Peyer's patch (tissue), 4 donors: Measurements from ENCODE around the gene ALDH1L1. TPM values are rescaled to one million over a fixed set of nuclear protein-coding genes. Genes with fewer than 3 reads are reported as not detected.

ENCODE experiments used
- DNase-seq, 3 donors: peaks; one replicate each; pipeline ENCODE4 v3.0.0-alpha.2; 2017 to 2019
- H3K27ac ChIP-seq, 4 donors: fragments of 200-600 bp; sonication (generic); one replicate each; pipeline ENCODE4 v1.5.1; 2016 to 2019
- H3K27me3 ChIP-seq, 2 donors: fragments of 200-600 bp; sonication (generic); one replicate each; pipeline ENCODE4 v1.5.1; 2019
- H3K36me3 ChIP-seq, 3 donors: fragments of 200-600 bp; sonication (generic); one replicate each; pipeline ENCODE4 v1.5.1; 2016 to 2019
- H3K4me1 ChIP-seq, 4 donors: fragments of 200-600 bp; sonication (generic); one replicate each; pipeline ENCODE4 v1.5.1; 2016 to 2019
- H3K4me3 ChIP-seq, 4 donors: fragments of 200-600 bp; sonication (generic); 1 replicate in 3 of 4; 2 replicates in 1 of 4; pipeline ENCODE4 v1.5.1; 2016 to 2019; ENCODE audit warnings: mild to moderate bottlenecking in 1 of 4
- H3K9me3 ChIP-seq, 4 donors: fragments of 200-600 bp; sonication (generic); one replicate each; pipeline ENCODE4 v1.5.1; 2016 to 2019; ENCODE audit warnings: mild to moderate bottlenecking in 1 of 4
- CTCF ChIP-seq, 6 experiments: fragments of 450-650 bp in 4 of 6; fragments of 200-600 bp in 2 of 6; sonication (generic) in 1 of 6; IDR thresholded peaks; one replicate each; pipeline ENCODE4 v1.5.1; 2017 to 2019; ENCODE audit warnings: antibody characterized with exemption in 6 of 6, mild to moderate bottlenecking in 3 of 6, moderate library complexity in 1 of 6
- POLR2A ChIP-seq, 2 donors: fragments of 450-650 bp; IDR thresholded peaks; one replicate each; pipeline ENCODE4 v1.5.1; 2017; ENCODE audit warnings: antibody characterized with exemption in 2 of 2, mild to moderate bottlenecking in 2 of 2, moderate library complexity in 2 of 2
- total RNA-seq, 4 donors: library from RNA; depleted of rRNA; stranded (reverse); fragments of >200 nt; gene quantifications; one replicate each; pipeline ENCODE4 v1.1.0, GENCODE V29; 2016

ALDH1L1 gene
- total RNA-seq, 4 donors from 2014 or later: 2.0 to 14.2 (median 4.6) TPM

- DNase-seq: no peak
- Histone ChIP-seq H3K27me3 (no peaks in the 10 kb centered on the region), H3K27ac (no peak overlapping the region), H3K4me1 (no peaks in the 10 kb centered on the region), H3K36me3 (no peaks in the 10 kb centered on the region), H3K4me3 (no peak overlapping the region), H3K9me3 (no peaks in the 10 kb centered on the region)
- TF ChIP-seq POLR2A (IDR thresholded peaks at IDR 0.05) (no peak), CTCF (IDR thresholded peaks at IDR 0.05) (no peak)
Observed at GRCh38 chr3:126166009-126166408, 14.4 kb downstream of the ALDH1L1 start.

GRCh38 chr3:126161309-126161708 lies 19.1 kb downstream of the ALDH1L1 start:
- no peak for TF ChIP-seq POLR2A (IDR thresholded peaks at IDR 0.05)
- TF ChIP-seq CTCF (IDR thresholded peaks at IDR 0.05): no peak
- Histone ChIP-seq H3K27ac (no peak overlapping the region), H3K9me3 (no peaks in the 10 kb centered on the region), H3K4me3 (no peak overlapping the region), H3K4me1 (no peaks in the 10 kb centered on the region), H3K27me3 (no peaks in the 10 kb centered on the region), H3K36me3 (no peaks in the 10 kb centered on the region)
- no peak for DNase-seq

- Histone ChIP-seq H3K4me1 (no peaks in the 10 kb centered on the region), H3K27me3 (no peaks in the 10 kb centered on the region), H3K36me3 (no peaks in the 10 kb centered on the region), H3K4me3 (no peak overlapping the region), H3K27ac (no peak overlapping the region), H3K9me3 (no peaks in the 10 kb centered on the region)
- DNase-seq: no peak
- TF ChIP-seq CTCF (IDR thresholded peaks at IDR 0.05) (no peak), POLR2A (IDR thresholded peaks at IDR 0.05) (no peak)
Observed at GRCh38 chr3:126160243-126161210, 19.9 kb downstream of the ALDH1L1 start.

GRCh38 chr3:126159476-126159875 lies 20.9 kb downstream of the ALDH1L1 start:
- Histone ChIP-seq H3K9me3 (no peaks in the 10 kb centered on the region), H3K36me3 (no peaks in the 10 kb centered on the region), H3K27me3 (no peaks in the 10 kb centered on the region), H3K4me1 (no peaks in the 10 kb centered on the region), H3K4me3 (no peak overlapping the region), H3K27ac (no peak overlapping the region)
- DNase-seq: no peak
- TF ChIP-seq CTCF (IDR thresholded peaks at IDR 0.05): no peak
- no peak for TF ChIP-seq POLR2A (IDR thresholded peaks at IDR 0.05)

- DNase-seq: no peak
- Histone ChIP-seq H3K27ac (no peak overlapping the region), H3K27me3 (no peaks in the 10 kb centered on the region), H3K4me3 (no peak overlapping the region), H3K4me1 (no peaks in the 10 kb centered on the region), H3K36me3 (no peaks in the 10 kb centered on the region), H3K9me3 (no peaks in the 10 kb centered on the region)
- TF ChIP-seq POLR2A (IDR thresholded peaks at IDR 0.05) (no peak), CTCF (IDR thresholded peaks at IDR 0.05) (no peak)
Observed at GRCh38 chr3:126158912-126159454, 21.4 kb downstream of the ALDH1L1 start.
